ENCODE data around the gene GSK3B. TPM values are rescaled to one million over a fixed set of nuclear protein-coding genes. Genes with fewer than 3 reads are reported as not detected.

The GSK3B gene
- total RNA-seq, 1 experiment from 2014 or later, result 50.0 TPM

DNA sequence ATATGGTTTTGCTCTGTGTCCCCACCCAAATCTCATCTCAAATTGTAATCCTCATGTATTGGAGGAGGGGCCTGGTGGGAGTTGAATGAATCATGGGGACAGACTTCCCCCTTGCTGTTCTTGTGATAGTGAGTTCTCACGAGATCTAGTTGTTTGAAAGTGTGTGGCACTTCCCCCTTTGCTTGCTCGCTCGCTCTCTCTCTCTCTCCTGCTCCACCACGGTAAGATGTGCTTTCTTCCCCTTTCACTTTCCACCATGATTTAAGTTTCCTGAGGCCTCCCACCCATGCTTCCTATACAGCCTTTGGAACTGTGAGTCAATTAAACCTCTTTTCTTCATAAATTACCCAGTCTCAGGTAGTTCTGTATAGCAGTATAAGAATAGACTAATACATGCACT, 60.7 kb downstream of the GSK3B start (continued):
- TF ChIP-seq SP1 (IDR thresholded peaks at IDR 0.05; ENCODE audit: low read depth), result no peak
- TF ChIP-seq TCF7L2 (IDR thresholded peaks at IDR 0.05; ENCODE audit: borderline replicate concordance, extremely low read depth, insufficient read depth, insufficient read length), result no peak
- TF ChIP-seq RAD21 (IDR thresholded peaks at IDR 0.05; ENCODE audit: low read depth), result no peak
- TF ChIP-seq POLR2AphosphoS5 (IDR thresholded peaks at IDR 0.05; ENCODE audit: low read depth, low read length), result no peak
- TF ChIP-seq YY1 (IDR thresholded peaks at IDR 0.05; ENCODE audit: extremely low read depth, insufficient replicate concordance, low read depth, low read length), result no peak
- TF ChIP-seq CEBPB (IDR thresholded peaks at IDR 0.05; ENCODE audit: low read depth), result no peak
- no peak for TF ChIP-seq ZNF274 (IDR thresholded peaks at IDR 0.05; ENCODE audit: low read depth, low read length)
- TF ChIP-seq FOSL1 (IDR thresholded peaks at IDR 0.05; ENCODE audit: low read depth), result no peak
- no peak for TF ChIP-seq ZFX (IDR thresholded peaks at IDR 0.05)
- TF ChIP-seq EZH2 (IDR thresholded peaks at IDR 0.05), result no peak
- TF ChIP-seq MAX (IDR thresholded peaks at IDR 0.05), result no peak
- TF ChIP-seq CBX3 (IDR thresholded peaks at IDR 0.05; ENCODE audit: low read depth), result no peak

GRCh38 chr3:120031561-120031960, 62.7 kb downstream of the GSK3B start:
- BruUV-seq (replicated peaks), result no TSS peak
- H3K4me3 ChIP-seq (replicated peaks in 1 of 2; ENCODE audit: low read depth in 1 of 2, low read length in 2 of 2), result no peak overlapping the region
- no peaks in the 10 kb centered on the region for H4K20me1 ChIP-seq (ENCODE audit: insufficient read depth)
- ChIA-PET RAD21 (ENCODE audit: low non-redundant PET in 1 of 2, low total read pairs in 2 of 2, uncharacterized antibody in 2 of 2, unreplicated experiment in 2 of 2) (no interaction called here), CTCF (no interaction called here), POLR2A (no interaction called here)
- intact Hi-C loops (cut with micrococcal nuclease), result no loop called here
- DNase-seq (ENCODE audit: low read depth, low spot score) (no peak), ATAC-seq (no peak)
- H3K4me2 ChIP-seq (ENCODE audit: low read length), result no peak overlapping the region
- H3K79me2 ChIP-seq (ENCODE audit: insufficient read depth, low read length), result peaks cover 93% of the 10 kb centered on the region
- no peak overlapping the region for H3K9ac ChIP-seq (ENCODE audit: low read length)
- no peaks in the 10 kb centered on the region for H3K4me1 ChIP-seq (ENCODE audit: control insufficient read depth in 1 of 2, insufficient read depth in 2 of 2, low read length in 2 of 2)
- no peaks in the 10 kb centered on the region for H3K36me3 ChIP-seq (ENCODE audit: control insufficient read depth in 1 of 2, insufficient read depth in 2 of 2, low read length in 2 of 2)
- no peaks in the 10 kb centered on the region for H3K9me3 ChIP-seq (ENCODE audit: control insufficient read depth in 1 of 2, insufficient read depth in 1 of 2, low read depth in 1 of 2, low read length in 2 of 2)
- H3K9me2 ChIP-seq (ENCODE audit: insufficient read depth), result no peaks in the 10 kb centered on the region
- no peak overlapping the region for H2AFZ ChIP-seq (ENCODE audit: low read depth, low read length, poor library complexity, severe bottlenecking)
- H3K27ac ChIP-seq (ENCODE audit: low read depth, low read length), result no peak overlapping the region
- TF ChIP-seq POLR2A (IDR thresholded peaks at IDR 0.05; ENCODE audit: borderline replicate concordance, extremely low read depth, insufficient read depth, insufficient read length) (no peak), EZH2 (IDR thresholded peaks at IDR 0.05) (no peak), ELF1 (IDR thresholded peaks at IDR 0.05; ENCODE audit: borderline replicate concordance, low read depth) (no peak), CEBPB (IDR thresholded peaks at IDR 0.05; ENCODE audit: low read depth) (no peak), SIN3A (IDR thresholded peaks at IDR 0.05; ENCODE audit: low read depth) (no peak), CBX3 (IDR thresholded peaks at IDR 0.05; ENCODE audit: low read depth) (no peak), SRF (IDR thresholded peaks at IDR 0.05; ENCODE audit: low read depth) (no peak), ZNF274 (IDR thresholded peaks at IDR 0.05; ENCODE audit: low read depth, low read length) (no peak), POLR2AphosphoS5 (IDR thresholded peaks at IDR 0.05; ENCODE audit: low read depth, low read length) (no peak), ZFX (IDR thresholded peaks at IDR 0.05) (no peak), ATF3 (IDR thresholded peaks at IDR 0.05) (no peak), SP1 (IDR thresholded peaks at IDR 0.05; ENCODE audit: low read depth) (no peak), RAD21 (IDR thresholded peaks at IDR 0.05; ENCODE audit: low read depth) (no peak)
- TF ChIP-seq, protein P1, sequence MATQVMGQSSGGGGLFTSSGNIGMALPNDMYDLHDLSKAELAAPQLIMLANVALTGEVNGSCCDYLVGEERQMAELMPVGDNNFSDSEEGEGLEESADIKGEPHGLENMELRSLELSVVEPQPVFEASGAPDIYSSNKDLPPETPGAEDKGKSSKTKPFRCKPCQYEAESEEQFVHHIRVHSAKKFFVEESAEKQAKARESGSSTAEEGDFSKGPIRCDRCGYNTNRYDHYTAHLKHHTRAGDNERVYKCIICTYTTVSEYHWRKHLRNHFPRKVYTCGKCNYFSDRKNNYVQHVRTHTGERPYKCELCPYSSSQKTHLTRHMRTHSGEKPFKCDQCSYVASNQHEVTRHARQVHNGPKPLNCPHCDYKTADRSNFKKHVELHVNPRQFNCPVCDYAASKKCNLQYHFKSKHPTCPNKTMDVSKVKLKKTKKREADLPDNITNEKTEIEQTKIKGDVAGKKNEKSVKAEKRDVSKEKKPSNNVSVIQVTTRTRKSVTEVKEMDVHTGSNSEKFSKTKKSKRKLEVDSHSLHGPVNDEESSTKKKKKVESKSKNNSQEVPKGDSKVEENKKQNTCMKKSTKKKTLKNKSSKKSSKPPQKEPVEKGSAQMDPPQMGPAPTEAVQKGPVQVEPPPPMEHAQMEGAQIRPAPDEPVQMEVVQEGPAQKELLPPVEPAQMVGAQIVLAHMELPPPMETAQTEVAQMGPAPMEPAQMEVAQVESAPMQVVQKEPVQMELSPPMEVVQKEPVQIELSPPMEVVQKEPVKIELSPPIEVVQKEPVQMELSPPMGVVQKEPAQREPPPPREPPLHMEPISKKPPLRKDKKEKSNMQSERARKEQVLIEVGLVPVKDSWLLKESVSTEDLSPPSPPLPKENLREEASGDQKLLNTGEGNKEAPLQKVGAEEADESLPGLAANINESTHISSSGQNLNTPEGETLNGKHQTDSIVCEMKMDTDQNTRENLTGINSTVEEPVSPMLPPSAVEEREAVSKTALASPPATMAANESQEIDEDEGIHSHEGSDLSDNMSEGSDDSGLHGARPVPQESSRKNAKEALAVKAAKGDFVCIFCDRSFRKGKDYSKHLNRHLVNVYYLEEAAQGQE (IDR thresholded peaks at IDR 0.05; ENCODE audit: low read depth), result no peak
- TF ChIP-seq, protein P2, sequence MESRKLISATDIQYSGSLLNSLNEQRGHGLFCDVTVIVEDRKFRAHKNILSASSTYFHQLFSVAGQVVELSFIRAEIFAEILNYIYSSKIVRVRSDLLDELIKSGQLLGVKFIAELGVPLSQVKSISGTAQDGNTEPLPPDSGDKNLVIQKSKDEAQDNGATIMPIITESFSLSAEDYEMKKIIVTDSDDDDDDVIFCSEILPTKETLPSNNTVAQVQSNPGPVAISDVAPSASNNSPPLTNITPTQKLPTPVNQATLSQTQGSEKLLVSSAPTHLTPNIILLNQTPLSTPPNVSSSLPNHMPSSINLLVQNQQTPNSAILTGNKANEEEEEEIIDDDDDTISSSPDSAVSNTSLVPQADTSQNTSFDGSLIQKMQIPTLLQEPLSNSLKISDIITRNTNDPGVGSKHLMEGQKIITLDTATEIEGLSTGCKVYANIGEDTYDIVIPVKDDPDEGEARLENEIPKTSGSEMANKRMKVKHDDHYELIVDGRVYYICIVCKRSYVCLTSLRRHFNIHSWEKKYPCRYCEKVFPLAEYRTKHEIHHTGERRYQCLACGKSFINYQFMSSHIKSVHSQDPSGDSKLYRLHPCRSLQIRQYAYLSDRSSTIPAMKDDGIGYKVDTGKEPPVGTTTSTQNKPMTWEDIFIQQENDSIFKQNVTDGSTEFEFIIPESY (IDR thresholded peaks at IDR 0.05; ENCODE audit: extremely low read depth, insufficient replicate concordance, low read length), result no peak
- no peaks in the 10 kb centered on the region for H3K27me3 ChIP-seq (ENCODE audit: insufficient read depth, low read length)

All from HCT116 (cell line).